ENCODE measurements around the gene OR4F15. TPM values are rescaled to one million over a fixed set of nuclear protein-coding genes. Genes with fewer than 3 reads are reported as not detected.
"Not testable (repeated sequence)": the region's sequence is repeated elsewhere in the genome, so short reads cannot be mapped to it uniquely, and the experiment has no call there.

The OR4F15 gene
- polyA plus RNA-seq, 6 donors from 2014 or later = not detected

- not testable (repeated sequence) for H3K4me1 Mint-ChIP-seq, H3K9me3 Mint-ChIP-seq
Measured at GRCh38 chr15:101788001-101788400, 24.0 kb upstream of the OR4F15 start.

GRCh38 chr15:101788503-101789269 lies 23.3 kb upstream of the OR4F15 start:
- H3K27me3 Mint-ChIP-seq = peaks cover 4 to 15% (median 14%) of the 10 kb centered on the region in 3 donors
- not testable (repeated sequence) for H3K4me1 Mint-ChIP-seq; H3K9me3 Mint-ChIP-seq; H3K36me3 Mint-ChIP-seq; DNase-seq; H3K27ac Mint-ChIP-seq; ATAC-seq (ENCODE audit: low read depth in 2 of 2); H3K4me3 Mint-ChIP-seq

More at GRCh38 chr15:101788001-101788400, 24.0 kb upstream of the OR4F15 start:
- H3K36me3 Mint-ChIP-seq; DNase-seq; H3K4me3 Mint-ChIP-seq; H3K27ac Mint-ChIP-seq; ATAC-seq (ENCODE audit: low read depth in 2 of 2): not testable (repeated sequence)
- H3K27me3 Mint-ChIP-seq = peaks cover 4 to 15% (median 14%) of the 10 kb centered on the region in 3 donors

GRCh38 chr15:101790748-101791147 lies 21.3 kb upstream of the OR4F15 start:
- not testable (repeated sequence) for H3K36me3 Mint-ChIP-seq; H3K4me3 Mint-ChIP-seq; H3K9me3 Mint-ChIP-seq; H3K4me1 Mint-ChIP-seq; DNase-seq; ATAC-seq (ENCODE audit: low read depth in 2 of 2); H3K27ac Mint-ChIP-seq
- H3K27me3 Mint-ChIP-seq = peaks cover 3 to 22% (median 18%) of the 10 kb centered on the region in 3 donors

- not testable (repeated sequence) for H3K27ac Mint-ChIP-seq; DNase-seq; H3K4me3 Mint-ChIP-seq; ATAC-seq (ENCODE audit: low read depth in 2 of 2); H3K36me3 Mint-ChIP-seq; H3K4me1 Mint-ChIP-seq; H3K9me3 Mint-ChIP-seq
- peaks cover 14 to 19% (median 18%) of the 10 kb centered on the region in 3 donors for H3K27me3 Mint-ChIP-seq
Measured at GRCh38 chr15:101793981-101794380, 18.0 kb upstream of the OR4F15 start.

GRCh38 chr15:101795455-101795854 lies 16.5 kb upstream of the OR4F15 start:
- no peak for ATAC-seq (ENCODE audit: low read depth in 2 of 2)
- Mint-ChIP-seq H3K4me3 (no peak overlapping the region), H3K9me3 (peaks cover 0 to 3% (median 0%) of the 10 kb centered on the region in 7 donors), H3K36me3 (no peaks in the 10 kb centered on the region), H3K4me1 (no peaks in the 10 kb centered on the region), H3K27me3 (peaks cover 14 to 19% (median 14%) of the 10 kb centered on the region in 3 donors), H3K27ac (no peak overlapping the region)
- no peak for DNase-seq

- no peak overlapping the region for H3K4me3 Mint-ChIP-seq
- no peak overlapping the region for H3K27ac Mint-ChIP-seq
- ATAC-seq (ENCODE audit: low read depth in 2 of 2) (no peak), DNase-seq (no peak)
- H3K4me1 Mint-ChIP-seq = no peaks in the 10 kb centered on the region
- no peaks in the 10 kb centered on the region for H3K36me3 Mint-ChIP-seq
- H3K27me3 Mint-ChIP-seq = peaks cover 18 to 25% (median 23%) of the 10 kb centered on the region in 3 donors
- peaks cover 0 to 3% (median 0%) of the 10 kb centered on the region in 7 donors for H3K9me3 Mint-ChIP-seq
Measured at GRCh38 chr15:101799665-101800064, 12.3 kb upstream of the OR4F15 start.

GRCh38 chr15:101801048-101801447 lies 11.0 kb upstream of the OR4F15 start:
- Mint-ChIP-seq H3K36me3 (no peaks in the 10 kb centered on the region), H3K9me3 (peaks cover 0 to 3% (median 0%) of the 10 kb centered on the region in 7 donors), H3K27ac (no peak overlapping the region), H3K4me1 (no peaks in the 10 kb centered on the region), H3K4me3 (no peak overlapping the region), H3K27me3 (peaks cover 17 to 25% (median 18%) of the 10 kb centered on the region in 3 donors)
- ATAC-seq (ENCODE audit: low read depth in 2 of 2) = no peak
- no peak for DNase-seq

GRCh38 chr15:101803209-101803608 lies 8.8 kb upstream of the OR4F15 start, which contains the start of gene OR4F6:
TSS of gene OR4F6 (plus strand) at chr15:101803509. CDS start at chr15:101805720, 2,211 bp downstream.
- DNase-seq (no peak), ATAC-seq (ENCODE audit: low read depth in 2 of 2) (no peak)
- H3K27ac Mint-ChIP-seq = no peak within 1 kb of the TSS
- no peaks in the 10 kb centered on the region for H3K4me1 Mint-ChIP-seq
- H3K36me3 Mint-ChIP-seq = no peaks in the 10 kb centered on the region
- peaks cover 11 to 23% (median 17%) of the 10 kb centered on the region in 3 donors for H3K27me3 Mint-ChIP-seq
- H3K4me3 Mint-ChIP-seq = no peak within 1 kb of the TSS
- H3K9me3 Mint-ChIP-seq = peaks cover 0 to 4% (median 0%) of the 10 kb centered on the region in 7 donors

- Mint-ChIP-seq H3K36me3 (no peaks in the 10 kb centered on the region), H3K9me3 (peaks cover 0 to 4% (median 0%) of the 10 kb centered on the region in 7 donors), H3K27me3 (peaks cover 11 to 23% (median 17%) of the 10 kb centered on the region in 3 donors), H3K4me3 (no peak overlapping the region), H3K4me1 (no peaks in the 10 kb centered on the region), H3K27ac (no peak overlapping the region)
- ATAC-seq (ENCODE audit: low read depth in 2 of 2) = no peak
- no peak for DNase-seq
Measured at GRCh38 chr15:101803676-101804075, 8.3 kb upstream of the OR4F15 start.

- Mint-ChIP-seq H3K4me3 (no peak overlapping the region), H3K36me3 (no peaks in the 10 kb centered on the region), H3K9me3 (peaks cover 0 to 4% (median 0%) of the 10 kb centered on the region in 7 donors), H3K4me1 (no peaks in the 10 kb centered on the region), H3K27me3 (peaks cover 13 to 25% (median 18%) of the 10 kb centered on the region in 3 donors), H3K27ac (no peak overlapping the region)
- no peak for ATAC-seq (ENCODE audit: low read depth in 2 of 2)
- DNase-seq = no peak
Measured at GRCh38 chr15:101804375-101804774, 7.6 kb upstream of the OR4F15 start.

GRCh38 chr15:101804941-101805340 lies 7.1 kb upstream of the OR4F15 start:
- peaks cover 18 to 29% (median 24%) of the 10 kb centered on the region in 3 donors for H3K27me3 Mint-ChIP-seq
- H3K36me3 Mint-ChIP-seq = no peaks in the 10 kb centered on the region
- H3K4me1 Mint-ChIP-seq = no peaks in the 10 kb centered on the region
- H3K9me3 Mint-ChIP-seq = peaks cover 0 to 4% (median 0%) of the 10 kb centered on the region in 7 donors
- ATAC-seq (ENCODE audit: low read depth in 2 of 2) = no peak
- H3K4me3 Mint-ChIP-seq = no peak overlapping the region
- H3K27ac Mint-ChIP-seq = no peak overlapping the region
- DNase-seq = no peak

- peaks cover 22 to 33% (median 24%) of the 10 kb centered on the region in 3 donors for H3K27me3 Mint-ChIP-seq
- peaks cover 0 to 4% (median 0%) of the 10 kb centered on the region in 7 donors for H3K9me3 Mint-ChIP-seq
- H3K4me1 Mint-ChIP-seq = no peaks in the 10 kb centered on the region
- H3K4me3 Mint-ChIP-seq = no peak overlapping the region
- DNase-seq (no peak), ATAC-seq (ENCODE audit: low read depth in 2 of 2) (no peak)
- H3K27ac Mint-ChIP-seq = no peak overlapping the region
- no peaks in the 10 kb centered on the region for H3K36me3 Mint-ChIP-seq
Measured at GRCh38 chr15:101805605-101806345, 6.2 kb upstream of the OR4F15 start.

GRCh38 chr15:101807345-101807945 lies 4.6 kb upstream of the OR4F15 start:
- no peak overlapping the region for H3K27ac Mint-ChIP-seq
- H3K4me3 Mint-ChIP-seq = no peak overlapping the region
- no peaks in the 10 kb centered on the region for H3K4me1 Mint-ChIP-seq
- no peaks in the 10 kb centered on the region for H3K36me3 Mint-ChIP-seq
- ATAC-seq (ENCODE audit: low read depth in 2 of 2) (no peak), DNase-seq (no peak)
- peaks cover 24 to 37% (median 28%) of the 10 kb centered on the region in 3 donors for H3K27me3 Mint-ChIP-seq
- peaks cover 0 to 4% (median 0%) of the 10 kb centered on the region in 7 donors for H3K9me3 Mint-ChIP-seq
